ENCODE results near the gene KLHL29. TPM values are rescaled to one million over a fixed set of nuclear protein-coding genes. Genes with fewer than 3 reads are reported as not detected.

Gene KLHL29
- total and polyA plus RNA-seq, 2 of the 13 experiments (the other 11 are each of a cell fraction or from before 2014, with no cell fraction given): 0.01 TPM; not detected in 1

DNA sequence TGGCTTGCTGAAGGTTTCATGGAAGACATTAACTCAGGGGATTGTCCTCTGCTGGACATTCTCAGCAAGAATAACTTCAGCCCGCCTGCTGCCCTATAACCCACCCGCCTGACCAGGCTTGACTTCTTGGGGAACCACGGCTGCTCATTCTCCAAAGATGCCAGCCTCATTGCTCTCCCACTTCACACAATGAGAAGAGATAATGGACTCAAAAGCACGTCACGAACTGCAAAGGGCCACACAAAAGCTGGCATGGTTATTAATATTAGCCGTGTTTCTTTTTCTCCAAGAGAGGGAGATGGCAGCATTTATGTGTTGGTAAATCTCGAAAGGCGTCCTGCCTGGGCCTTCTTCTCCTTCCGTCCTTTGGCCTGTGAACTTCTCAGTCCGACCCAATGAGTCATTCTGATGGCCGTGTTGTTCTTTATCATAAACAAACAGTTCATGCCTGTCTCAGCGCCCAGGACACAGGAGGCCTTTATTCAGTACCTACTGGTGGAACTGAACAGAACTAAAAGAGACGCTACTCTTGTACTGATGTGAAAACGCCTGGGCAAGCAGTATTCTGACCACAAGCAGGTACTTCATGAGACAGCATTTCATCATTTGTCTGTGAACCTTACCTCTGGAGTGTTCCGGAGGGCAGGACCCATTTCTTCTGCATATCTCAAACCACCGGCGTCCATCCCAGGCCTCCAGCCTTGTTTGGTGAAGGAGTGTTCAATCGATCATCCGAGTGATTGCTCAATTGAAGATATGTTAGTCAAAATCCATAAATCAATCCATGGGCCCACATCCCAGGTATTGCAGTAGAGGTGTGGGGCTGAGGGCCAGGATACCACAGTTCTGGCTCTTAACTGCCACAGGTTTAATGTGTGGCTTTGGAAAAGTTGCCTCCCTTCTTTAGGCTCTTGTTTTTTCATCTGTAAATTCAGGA is 25.1 kb upstream of the KLHL29 start (continued):
- TF ChIP-seq, protein P1, sequence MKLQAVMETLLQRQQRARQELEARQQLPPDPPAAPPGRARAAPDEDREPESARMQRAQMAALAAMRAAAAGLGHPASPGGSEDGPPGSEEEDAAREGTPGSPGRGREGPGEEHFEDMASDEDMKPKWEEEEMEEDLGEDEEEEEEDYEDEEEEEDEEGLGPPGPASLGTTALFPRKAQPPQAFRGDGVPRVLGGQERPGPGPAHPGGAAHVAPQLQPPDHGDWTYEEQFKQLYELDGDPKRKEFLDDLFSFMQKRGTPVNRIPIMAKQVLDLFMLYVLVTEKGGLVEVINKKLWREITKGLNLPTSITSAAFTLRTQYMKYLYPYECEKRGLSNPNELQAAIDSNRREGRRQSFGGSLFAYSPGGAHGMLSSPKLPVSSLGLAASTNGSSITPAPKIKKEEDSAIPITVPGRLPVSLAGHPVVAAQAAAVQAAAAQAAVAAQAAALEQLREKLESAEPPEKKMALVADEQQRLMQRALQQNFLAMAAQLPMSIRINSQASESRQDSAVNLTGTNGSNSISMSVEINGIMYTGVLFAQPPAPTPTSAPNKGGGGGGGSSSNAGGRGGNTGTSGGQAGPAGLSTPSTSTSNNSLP (IDR thresholded peaks at IDR 0.05; ENCODE audit: low read depth, low read length): peak; percentile 56; the same call in 1 of the 2 replicates
- TF ChIP-seq MIER2 (CRISPR knock-in tag; IDR thresholded peaks at IDR 0.05) (0 out of 2 replicates have a peak, but pooled peaks have one; percentile 34), GATAD2A (CRISPR knock-in tag; IDR thresholded peaks at IDR 0.05) (peak; percentile 75), MEIS2 (CRISPR knock-in tag; IDR thresholded peaks at IDR 0.05) (0 out of 2 replicates have a peak, but pooled peaks have one; percentile 39), ELF3 (CRISPR knock-in tag; IDR thresholded peaks at IDR 0.05) (0 out of 2 replicates have a peak, but pooled peaks have one; percentile 42), FUBP1 (CRISPR knock-in tag; IDR thresholded peaks at IDR 0.05; ENCODE audit: borderline replicate concordance) (no peak), RFX3 (CRISPR knock-in tag; IDR thresholded peaks at IDR 0.05) (no peak), RELA (CRISPR knock-in tag; IDR thresholded peaks at IDR 0.05) (no peak), IRX3 (CRISPR knock-in tag; IDR thresholded peaks at IDR 0.05; ENCODE audit: borderline replicate concordance, low read depth) (no peak), ZNF350 (CRISPR knock-in tag; IDR thresholded peaks at IDR 0.05; ENCODE audit: borderline replicate concordance, low read depth) (no peak), ZNF709 (CRISPR knock-in tag; IDR thresholded peaks at IDR 0.05) (0 out of 2 replicates have a peak, but pooled peaks have one; percentile 3), ZNF746 (CRISPR knock-in tag; IDR thresholded peaks at IDR 0.05) (0 out of 2 replicates have a peak, but pooled peaks have one; percentile 29), FOXK2 (IDR thresholded peaks at IDR 0.05) (peak; percentile 35; the same call in 1 of the 2 replicates), HMG20A (CRISPR knock-in tag; IDR thresholded peaks at IDR 0.05; ENCODE audit: borderline replicate concordance) (peak; percentile 83; the same call in 1 of the 2 replicates), MAF1 (CRISPR knock-in tag; IDR thresholded peaks at IDR 0.05; ENCODE audit: borderline replicate concordance) (no peak), NFE2L2 (IDR thresholded peaks at IDR 0.05; ENCODE audit: low read length) (no peak), ZNF737 (CRISPR knock-in tag; IDR thresholded peaks at IDR 0.05; ENCODE audit: borderline replicate concordance) (no peak), KLF15 (CRISPR knock-in tag; IDR thresholded peaks at IDR 0.05; ENCODE audit: borderline replicate concordance) (no peak), GPN1 (CRISPR knock-in tag; IDR thresholded peaks at IDR 0.05; ENCODE audit: borderline replicate concordance) (no peak), MTA3 (CRISPR knock-in tag; IDR thresholded peaks at IDR 0.05) (no peak), ZNF143 (CRISPR knock-in tag; IDR thresholded peaks at IDR 0.05) (0 out of 2 replicates have a peak, but pooled peaks have one; percentile 14)
- TF ChIP-seq, protein P2, sequence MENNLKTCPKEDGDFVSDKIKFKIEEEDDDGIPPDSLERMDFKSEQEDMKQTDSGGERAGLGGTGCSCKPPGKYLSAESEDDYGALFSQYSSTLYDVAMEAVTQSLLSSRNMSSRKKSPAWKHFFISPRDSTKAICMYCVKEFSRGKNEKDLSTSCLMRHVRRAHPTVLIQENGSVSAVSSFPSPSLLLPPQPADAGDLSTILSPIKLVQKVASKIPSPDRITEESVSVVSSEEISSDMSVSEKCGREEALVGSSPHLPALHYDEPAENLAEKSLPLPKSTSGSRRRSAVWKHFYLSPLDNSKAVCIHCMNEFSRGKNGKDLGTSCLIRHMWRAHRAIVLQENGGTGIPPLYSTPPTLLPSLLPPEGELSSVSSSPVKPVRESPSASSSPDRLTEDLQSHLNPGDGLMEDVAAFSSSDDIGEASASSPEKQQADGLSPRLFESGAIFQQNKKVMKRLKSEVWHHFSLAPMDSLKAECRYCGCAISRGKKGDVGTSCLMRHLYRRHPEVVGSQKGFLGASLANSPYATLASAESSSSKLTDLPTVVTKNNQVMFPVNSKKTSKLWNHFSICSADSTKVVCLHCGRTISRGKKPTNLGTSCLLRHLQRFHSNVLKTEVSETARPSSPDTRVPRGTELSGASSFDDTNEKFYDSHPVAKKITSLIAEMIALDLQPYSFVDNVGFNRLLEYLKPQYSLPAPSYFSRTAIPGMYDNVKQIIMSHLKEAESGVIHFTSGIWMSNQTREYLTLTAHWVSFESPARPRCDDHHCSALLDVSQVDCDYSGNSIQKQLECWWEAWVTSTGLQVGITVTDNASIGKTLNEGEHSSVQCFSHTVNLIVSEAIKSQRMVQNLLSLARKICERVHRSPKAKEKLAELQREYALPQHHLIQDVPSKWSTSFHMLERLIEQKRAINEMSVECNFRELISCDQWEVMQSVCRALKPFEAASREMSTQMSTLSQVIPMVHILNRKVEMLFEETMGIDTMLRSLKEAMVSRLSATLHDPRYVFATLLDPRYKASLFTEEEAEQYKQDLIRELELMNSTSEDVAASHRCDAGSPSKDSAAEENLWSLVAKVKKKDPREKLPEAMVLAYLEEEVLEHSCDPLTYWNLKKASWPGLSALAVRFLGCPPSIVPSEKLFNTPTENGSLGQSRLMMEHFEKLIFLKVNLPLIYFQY (CRISPR knock-in tag; IDR thresholded peaks at IDR 0.05; ENCODE audit: borderline replicate concordance): peak; percentile 80; the same call in 1 of the 2 replicates

Data from HepG2 (cell line).